HCT116 (cell line): ENCODE measurements around the gene DYNC2H1.

Source experiments
- CTCF ChIP-seq, 3 experiments: fragments of 200-600 bp in 1 of 3; sonication (generic) in 1 of 3; IDR thresholded peaks in 2 of 3; conservative IDR thresholded peaks in 1 of 3; 2 replicates each; pipeline ENCODE4 v1.5.1; 2012 to 2017; ENCODE audit warnings: low read depth in 2 of 3, low read length in 2 of 3, antibody characterized with exemption in 1 of 3, borderline replicate concordance in 1 of 3, control low read depth in 1 of 3, mild to moderate bottlenecking in 1 of 3, mixed read lengths in 1 of 3, mixed run types in 1 of 3, moderate library complexity in 1 of 3; ENCODE audit not compliant: insufficient read depth in 1 of 3
- EZH2 ChIP-seq: fragments of 200-600 bp; sonication (generic); IDR thresholded peaks from 2 replicates; pipeline ENCODE4 v1.6.1; 2017; ENCODE audit warnings: antibody characterized with exemption, mixed run types
- EZH2phosphoT487 ChIP-seq: fragments of 200-600 bp; IDR thresholded peaks from 2 replicates; pipeline ENCODE4 v1.6.1; 2018; ENCODE audit warnings: antibody characterized with exemption, borderline replicate concordance
- MAX ChIP-seq: IDR thresholded peaks from 2 replicates; pipeline ENCODE4 v1.6.1; 2012
- POLR2A ChIP-seq: IDR thresholded peaks from 2 replicates; pipeline ENCODE4 v1.7.0; 2011; ENCODE audit warnings: borderline replicate concordance; ENCODE audit not compliant: insufficient read depth, insufficient read length; ENCODE audit errors: extremely low read depth
- POLR2AphosphoS5 ChIP-seq: IDR thresholded peaks from 2 replicates; pipeline ENCODE4 v1.6.1; 2011; ENCODE audit warnings: mild to moderate bottlenecking, low read depth, low read length, moderate library complexity
- RAD21 ChIP-seq: IDR thresholded peaks from 2 replicates; pipeline ENCODE4 v1.6.1; 2012; ENCODE audit warnings: low read depth, mild to moderate bottlenecking
- SIN3A ChIP-seq: IDR thresholded peaks from 2 replicates; pipeline ENCODE4 v1.6.1; 2012; ENCODE audit warnings: low read depth
- SRF ChIP-seq: IDR thresholded peaks from 2 replicates; pipeline ENCODE4 v1.6.1; 2012; ENCODE audit warnings: low read depth
- TCF7L2 ChIP-seq: IDR thresholded peaks from 2 replicates; pipeline ENCODE4 v1.7.0; 2011; ENCODE audit warnings: borderline replicate concordance, inconsistent platforms; ENCODE audit not compliant: insufficient read depth, insufficient read length; ENCODE audit errors: extremely low read depth
- YY1 ChIP-seq: IDR thresholded peaks from 2 replicates; pipeline ENCODE4 v1.6.1; 2011; ENCODE audit warnings: low read length, low read depth, moderate library complexity, mild to moderate bottlenecking; ENCODE audit not compliant: insufficient replicate concordance; ENCODE audit errors: extremely low read depth
- TF ChIP-seq, protein P1 (sequence below): IDR thresholded peaks from 2 replicates; pipeline ENCODE4 v1.6.1; 2012; ENCODE audit warnings: low read depth

GRCh38 chr11:103167166-103167565 is 57.9 kb downstream of the DYNC2H1 start:
- no peak for TF ChIP-seq RAD21
- TF ChIP-seq, protein P1, sequence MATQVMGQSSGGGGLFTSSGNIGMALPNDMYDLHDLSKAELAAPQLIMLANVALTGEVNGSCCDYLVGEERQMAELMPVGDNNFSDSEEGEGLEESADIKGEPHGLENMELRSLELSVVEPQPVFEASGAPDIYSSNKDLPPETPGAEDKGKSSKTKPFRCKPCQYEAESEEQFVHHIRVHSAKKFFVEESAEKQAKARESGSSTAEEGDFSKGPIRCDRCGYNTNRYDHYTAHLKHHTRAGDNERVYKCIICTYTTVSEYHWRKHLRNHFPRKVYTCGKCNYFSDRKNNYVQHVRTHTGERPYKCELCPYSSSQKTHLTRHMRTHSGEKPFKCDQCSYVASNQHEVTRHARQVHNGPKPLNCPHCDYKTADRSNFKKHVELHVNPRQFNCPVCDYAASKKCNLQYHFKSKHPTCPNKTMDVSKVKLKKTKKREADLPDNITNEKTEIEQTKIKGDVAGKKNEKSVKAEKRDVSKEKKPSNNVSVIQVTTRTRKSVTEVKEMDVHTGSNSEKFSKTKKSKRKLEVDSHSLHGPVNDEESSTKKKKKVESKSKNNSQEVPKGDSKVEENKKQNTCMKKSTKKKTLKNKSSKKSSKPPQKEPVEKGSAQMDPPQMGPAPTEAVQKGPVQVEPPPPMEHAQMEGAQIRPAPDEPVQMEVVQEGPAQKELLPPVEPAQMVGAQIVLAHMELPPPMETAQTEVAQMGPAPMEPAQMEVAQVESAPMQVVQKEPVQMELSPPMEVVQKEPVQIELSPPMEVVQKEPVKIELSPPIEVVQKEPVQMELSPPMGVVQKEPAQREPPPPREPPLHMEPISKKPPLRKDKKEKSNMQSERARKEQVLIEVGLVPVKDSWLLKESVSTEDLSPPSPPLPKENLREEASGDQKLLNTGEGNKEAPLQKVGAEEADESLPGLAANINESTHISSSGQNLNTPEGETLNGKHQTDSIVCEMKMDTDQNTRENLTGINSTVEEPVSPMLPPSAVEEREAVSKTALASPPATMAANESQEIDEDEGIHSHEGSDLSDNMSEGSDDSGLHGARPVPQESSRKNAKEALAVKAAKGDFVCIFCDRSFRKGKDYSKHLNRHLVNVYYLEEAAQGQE, result no peak
- no peak for TF ChIP-seq POLR2A
- TF ChIP-seq EZH2phosphoT487, result no peak
- no peak for TF ChIP-seq TCF7L2
- TF ChIP-seq MAX, result no peak
- no peak for TF ChIP-seq POLR2AphosphoS5
- TF ChIP-seq CTCF (IDR thresholded peaks at IDR 0.05 in 2 of 3, conservative IDR thresholded peaks at IDR 0.05 in 1 of 3; ENCODE audit: borderline replicate concordance in 1 of 3, insufficient read depth in 1 of 3, low read depth in 2 of 3, low read length in 2 of 3), result no peak
- TF ChIP-seq YY1, result no peak
- no peak for TF ChIP-seq EZH2
- no peak for TF ChIP-seq SIN3A
- no peak for TF ChIP-seq SRF
